Duodenal mucosa (tissue), 2 donors: ENCODE measurements around the gene ZNF692.

Experiments
- H3K27ac ChIP-seq: one replicate; pipeline ENCODE4 v1.7.0; 2013; ENCODE audit warnings: low read depth, low read length
- H3K27me3 ChIP-seq, 2 donors: one replicate each; pipeline ENCODE4 v1.7.0; 2013; ENCODE audit warnings: low read length in 2 of 2, control low read depth in 1 of 2; ENCODE audit not compliant: insufficient read depth in 2 of 2, control insufficient read depth in 1 of 2
- H3K36me3 ChIP-seq, 2 donors: one replicate each; pipeline ENCODE4 v1.7.0; 2013; ENCODE audit warnings: low read length in 2 of 2, control low read depth in 1 of 2; ENCODE audit not compliant: insufficient read depth in 2 of 2, control insufficient read depth in 1 of 2
- H3K4me1 ChIP-seq, 2 donors: one replicate each; pipeline ENCODE4 v1.7.0; 2013; ENCODE audit warnings: low read length in 2 of 2, control low read depth in 1 of 2; ENCODE audit not compliant: insufficient read depth in 2 of 2, control insufficient read depth in 1 of 2
- H3K4me3 ChIP-seq, 2 donors: one replicate each; pipeline ENCODE4 v1.7.0; 2013; ENCODE audit warnings: low read length in 2 of 2, low read depth in 1 of 2
- H3K9ac ChIP-seq, 2 donors: one replicate each; pipeline ENCODE4 v1.7.0; 2013; ENCODE audit warnings: low read length in 2 of 2, low read depth in 1 of 2
- H3K9me3 ChIP-seq, 2 donors: one replicate each; pipeline ENCODE4 v1.7.0; 2013; ENCODE audit warnings: low read length in 2 of 2, control low read depth in 1 of 2; ENCODE audit not compliant: control insufficient read depth in 1 of 2

Gene ZNF692

GRCh38 chr1:248873993-248874533, 15.2 kb upstream of the ZNF692 start:
- H3K4me3 ChIP-seq, result peak overlapping the region; percentile 97 to 98
- no peaks in the 10 kb centered on the region for H3K27me3 ChIP-seq
- H3K27ac ChIP-seq, result peak overlapping the region; percentile 96
- H3K9ac ChIP-seq, result peak overlapping the region; percentile 96 to 100
- no peaks in the 10 kb centered on the region for H3K36me3 ChIP-seq
- no peaks in the 10 kb centered on the region for H3K9me3 ChIP-seq
- peaks cover 5% of the 10 kb centered on the region in 2 donors for H3K4me1 ChIP-seq

DNA sequence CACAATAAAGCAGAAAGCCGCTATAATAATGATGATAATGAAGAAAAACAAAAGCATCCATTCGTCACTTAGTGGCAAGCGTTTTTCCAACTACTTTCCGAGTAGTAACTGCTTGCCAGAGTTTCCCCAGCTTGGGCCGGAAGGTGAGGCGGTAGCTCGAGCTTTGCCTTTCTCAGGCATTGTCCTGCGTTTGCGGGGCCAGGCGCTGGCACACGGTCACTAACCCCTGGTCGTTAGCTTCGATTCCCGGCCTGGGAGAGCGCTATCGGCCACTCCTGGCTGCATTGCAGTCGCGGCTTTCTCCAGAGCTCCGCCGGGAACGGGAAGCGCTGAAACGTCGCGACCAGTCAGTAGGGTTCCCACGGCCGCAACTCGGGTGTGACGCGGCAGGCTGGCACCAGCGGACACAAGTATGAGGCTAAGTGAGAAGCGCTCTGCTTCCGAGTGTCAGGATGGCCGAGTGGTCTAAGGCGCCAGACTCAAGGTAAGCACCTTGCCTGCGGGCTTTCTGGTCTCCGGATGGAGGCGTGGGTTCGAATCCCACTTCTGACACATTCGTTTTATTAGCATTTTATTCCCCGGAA, 14.6 kb upstream of the ZNF692 start:
- H3K4me1 ChIP-seq, result peaks cover 5% of the 10 kb centered on the region in 2 donors
- H3K9me3 ChIP-seq, result no peaks in the 10 kb centered on the region
- H3K4me3 ChIP-seq, result peak overlapping the region; percentile 97 to 98
- no peaks in the 10 kb centered on the region for H3K36me3 ChIP-seq
- H3K27ac ChIP-seq, result peak overlapping the region; percentile 96
- peak overlapping the region; percentile 96 to 100 for H3K9ac ChIP-seq
- H3K27me3 ChIP-seq, result no peaks in the 10 kb centered on the region

DNA sequence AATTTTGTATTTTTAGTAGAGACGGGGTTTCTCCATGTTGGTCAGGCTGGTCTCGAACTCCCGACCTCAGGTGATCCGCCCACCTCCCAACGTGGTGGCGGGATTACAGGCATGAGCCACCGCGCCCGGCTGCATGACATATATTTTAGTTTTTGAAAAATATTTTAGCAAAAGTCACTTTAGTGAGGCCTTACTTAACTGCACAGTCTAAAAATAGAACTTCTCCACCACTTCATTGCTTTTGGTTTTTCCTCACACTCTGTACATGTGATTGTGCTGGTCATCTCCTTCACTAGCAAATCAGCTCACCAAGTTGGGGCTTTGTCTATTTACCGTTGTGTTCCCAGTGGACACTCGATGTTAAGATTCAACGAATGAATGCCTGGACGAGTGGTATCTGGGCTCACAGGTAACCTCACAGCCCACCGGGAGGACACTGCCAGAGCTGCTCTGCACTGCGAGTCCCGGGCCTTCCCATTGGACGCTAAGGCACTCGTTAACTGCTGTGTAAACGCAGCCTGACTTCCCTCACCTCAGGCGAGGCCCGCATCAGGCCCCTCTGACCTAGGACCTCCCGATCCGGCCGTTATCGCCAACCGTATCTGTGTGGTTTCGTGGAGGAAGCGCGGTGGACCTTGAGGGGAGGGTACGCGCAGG, 14.0 kb upstream of the ZNF692 start:
- Histone ChIP-seq H3K4me1 (peaks cover 5% of the 10 kb centered on the region in 2 donors), H3K9ac (peak overlapping the region; percentile 96 to 100), H3K4me3 (peak overlapping the region; percentile 97 to 98), H3K9me3 (no peaks in the 10 kb centered on the region), H3K27ac (peak overlapping the region; percentile 96), H3K27me3 (no peaks in the 10 kb centered on the region), H3K36me3 (no peaks in the 10 kb centered on the region)

GRCh38 chr1:248871837-248872401, 13.0 kb upstream of the ZNF692 start:
- Histone ChIP-seq H3K27me3 (no peaks in the 10 kb centered on the region), H3K9ac (no peak overlapping the region), H3K4me3 (no peak overlapping the region), H3K36me3 (no peaks in the 10 kb centered on the region), H3K4me1 (peaks cover 5% of the 10 kb centered on the region in 2 donors), H3K9me3 (no peaks in the 10 kb centered on the region), H3K27ac (no peak overlapping the region)

DNA sequence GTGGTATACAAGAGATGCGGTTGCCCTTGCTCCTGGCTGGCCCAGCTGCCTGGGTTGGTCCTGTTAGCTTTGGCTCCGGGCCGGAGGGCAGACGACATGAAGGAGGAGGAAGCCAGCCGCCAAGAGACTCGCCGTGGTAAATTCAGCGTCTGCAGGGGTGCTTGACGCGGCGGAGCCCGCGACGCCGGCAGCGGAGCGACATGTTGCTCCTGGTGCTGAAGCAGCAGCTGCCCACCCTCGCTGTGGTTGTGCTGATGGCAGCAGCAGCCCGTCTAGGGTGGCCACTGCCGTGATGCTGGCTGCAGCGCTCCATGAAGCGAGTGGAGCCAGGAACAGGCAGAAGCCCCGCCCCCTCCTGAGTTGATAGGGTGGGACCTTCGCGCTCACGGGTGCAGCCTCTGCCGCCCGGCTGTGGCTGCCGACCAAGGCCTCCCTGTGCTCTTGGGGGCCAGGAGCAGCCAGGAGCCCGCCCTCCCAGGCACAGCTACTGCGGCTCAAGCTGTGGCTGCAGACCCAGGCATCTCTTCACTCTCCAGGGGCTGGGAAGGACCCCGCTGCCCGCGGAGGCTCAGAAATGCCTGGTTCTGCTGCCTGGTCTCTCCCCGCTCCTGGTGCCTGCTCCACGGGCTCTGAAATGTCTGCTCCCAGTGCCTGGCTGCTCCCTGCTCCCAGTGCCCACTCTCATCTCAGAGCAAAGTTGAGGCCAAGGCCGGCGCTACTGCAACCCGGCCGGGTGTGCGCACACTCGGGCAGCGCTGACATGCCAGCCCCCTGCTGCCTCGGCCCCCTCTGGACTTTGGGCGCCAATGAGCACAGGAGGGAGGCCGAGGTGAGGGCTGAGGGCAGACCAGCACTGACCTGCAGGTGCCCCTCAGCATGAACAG, 4.4 kb upstream of the ZNF692 start:
- H3K27me3 ChIP-seq, result no peaks in the 10 kb centered on the region
- no peaks in the 10 kb centered on the region for H3K36me3 ChIP-seq
- H3K4me3 ChIP-seq, result peak overlapping the region; percentile 76 to 89
- H3K9me3 ChIP-seq, result no peaks in the 10 kb centered on the region
- H3K9ac ChIP-seq, result peak overlapping the region; percentile 47 to 76
- H3K4me1 ChIP-seq, result peaks cover 22% of the 10 kb centered on the region in 2 donors
- H3K27ac ChIP-seq, result peak overlapping the region; percentile 45

- Histone ChIP-seq H3K4me1 (peaks cover 25 to 27% of the 10 kb centered on the region in 2 donors), H3K4me3 (peak overlapping the region; percentile 76 to 89), H3K9me3 (no peaks in the 10 kb centered on the region), H3K27me3 (no peaks in the 10 kb centered on the region), H3K27ac (peak overlapping the region; percentile 45), H3K36me3 (no peaks in the 10 kb centered on the region), H3K9ac (peak overlapping the region; percentile 47 to 76)
These were observed 3.8 kb upstream of the ZNF692 start for GRCh38 chr1:248862695-248862997.

DNA sequence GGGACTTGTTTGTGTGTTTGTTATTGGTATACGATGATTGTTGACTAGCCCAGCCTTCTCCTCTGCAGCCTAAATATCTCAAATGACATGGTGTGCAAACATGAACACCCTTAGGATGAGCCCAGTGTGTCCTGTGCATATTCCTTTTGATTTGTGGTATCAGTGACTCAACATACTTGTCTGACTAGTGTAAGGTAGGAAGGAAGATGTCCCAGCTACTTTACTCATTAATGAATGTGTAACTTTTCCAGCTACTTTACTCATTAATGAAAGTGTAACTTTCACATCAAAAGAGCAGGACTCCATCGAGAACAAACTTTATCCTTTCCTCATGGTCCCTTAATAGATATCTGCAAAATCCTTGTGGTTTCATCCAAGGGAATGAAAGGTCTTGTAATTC, 2.7 kb upstream of the ZNF692 start:
- peaks cover 31 to 32% of the 10 kb centered on the region in 2 donors for H3K4me1 ChIP-seq
- no peaks in the 10 kb centered on the region for H3K27me3 ChIP-seq
- no peaks in the 10 kb centered on the region for H3K9me3 ChIP-seq
- H3K4me3 ChIP-seq, result no peak overlapping the region
- H3K9ac ChIP-seq, result no peak overlapping the region
- H3K36me3 ChIP-seq, result no peaks in the 10 kb centered on the region
- H3K27ac ChIP-seq, result no peak overlapping the region

- no peak overlapping the region for H3K4me3 ChIP-seq
- peak overlapping the region in 1 of 2 donors; percentile 83 for H3K9ac ChIP-seq
- H3K27ac ChIP-seq, result no peak overlapping the region
These were observed 1.1 kb upstream of the ZNF692 start for GRCh38 chr1:248860007-248860406.

GRCh38 chr1:248858096-248858890, 592 bp downstream of the ZNF692 start:
- H3K27ac ChIP-seq, result peak overlapping the region; percentile 61
- H3K27me3 ChIP-seq, result no peaks in the 10 kb centered on the region
- H3K9ac ChIP-seq, result peak overlapping the region; percentile 83 to 85
- peak overlapping the region; percentile 83 to 85 for H3K4me3 ChIP-seq
- peaks cover 3 to 19% of the 10 kb centered on the region in 2 donors for H3K36me3 ChIP-seq
- H3K9me3 ChIP-seq, result no peaks in the 10 kb centered on the region
- peaks cover 25 to 26% of the 10 kb centered on the region in 2 donors for H3K4me1 ChIP-seq

More at GRCh38 chr1:248860007-248860406, 1.1 kb upstream of the ZNF692 start:
- Histone ChIP-seq H3K27me3 (no peaks in the 10 kb centered on the region), H3K36me3 (peaks cover 0 to 7% of the 10 kb centered on the region in 2 donors), H3K4me1 (peaks cover 31 to 32% of the 10 kb centered on the region in 2 donors), H3K9me3 (no peaks in the 10 kb centered on the region)
